GM18868 (cell line): Measurements from ENCODE around the gene NOG.

Experiments used
- ATAC-seq: cut with Tn5 transposase; IDR thresholded peaks from one replicate; pipeline ENCODE4 v1.9.1; 2021; ENCODE audit warnings: mild to moderate bottlenecking, moderate library complexity; ENCODE audit not compliant: unreplicated experiment

Gene NOG

GRCh38 chr17:56596691-56597494, 3.4 kb downstream of the NOG start:
- ATAC-seq = no peak

- no peak for ATAC-seq
These were observed 4.0 kb downstream of the NOG start for GRCh38 chr17:56597495-56597990.

- ATAC-seq = no peak
These were observed 5.0 kb downstream of the NOG start for GRCh38 chr17:56598466-56598865.

GRCh38 chr17:56599088-56599487, 5.6 kb downstream of the NOG start:
- ATAC-seq = no peak

GRCh38 chr17:56599566-56599965, 6.1 kb downstream of the NOG start:
- no peak for ATAC-seq

GRCh38 chr17:56600256-56600655, 6.8 kb downstream of the NOG start:
- no peak for ATAC-seq

- no peak for ATAC-seq
These were observed 8.1 kb downstream of the NOG start for GRCh38 chr17:56601591-56601990.

GRCh38 chr17:56602292-56603130, 9.0 kb downstream of the NOG start:
- ATAC-seq = no peak

GRCh38 chr17:56603486-56604238, 10.2 kb downstream of the NOG start:
- no peak for ATAC-seq

- ATAC-seq = no peak
These were observed 11.3 kb downstream of the NOG start for GRCh38 chr17:56604691-56605290.

GRCh38 chr17:56608944-56609343, 15.4 kb downstream of the NOG start:
- no peak for ATAC-seq

- ATAC-seq = no peak
These were observed 16.8 kb downstream of the NOG start for GRCh38 chr17:56610321-56610720.

- ATAC-seq = no peak
These were observed 19.6 kb downstream of the NOG start for GRCh38 chr17:56613131-56613530.

- no peak for ATAC-seq
These were observed 21.0 kb downstream of the NOG start for GRCh38 chr17:56614522-56614921.

- ATAC-seq = no peak
These were observed 22.7 kb downstream of the NOG start for GRCh38 chr17:56616239-56616638.

- ATAC-seq = no peak
These were observed 29.9 kb downstream of the NOG start for GRCh38 chr17:56623383-56623782.

GRCh38 chr17:56624309-56624708, 30.8 kb downstream of the NOG start:
- ATAC-seq = no peak

- no peak for ATAC-seq
These were observed 31.4 kb downstream of the NOG start for GRCh38 chr17:56624912-56625311.

- ATAC-seq = no peak
These were observed 36.1 kb downstream of the NOG start for GRCh38 chr17:56629531-56630075.

- ATAC-seq = no peak
These were observed 36.7 kb downstream of the NOG start for GRCh38 chr17:56630202-56630601.

- ATAC-seq = no peak
These were observed 40.2 kb downstream of the NOG start for GRCh38 chr17:56633681-56634080.
